ENCODE measurements around the gene NCOA6.

NCOA6 gene

GRCh38 chr20:34704177-34705007, 121.1 kb downstream of the NCOA6 start, which contains the start of gene TP53INP2:
Gene TP53INP2 (plus strand): TSS chr20:34704344. CDS start chr20:34708740, 4,396 bp downstream.
- DNase-seq (ENCODE audit: low read depth), result peak; percentile 68

DNA sequence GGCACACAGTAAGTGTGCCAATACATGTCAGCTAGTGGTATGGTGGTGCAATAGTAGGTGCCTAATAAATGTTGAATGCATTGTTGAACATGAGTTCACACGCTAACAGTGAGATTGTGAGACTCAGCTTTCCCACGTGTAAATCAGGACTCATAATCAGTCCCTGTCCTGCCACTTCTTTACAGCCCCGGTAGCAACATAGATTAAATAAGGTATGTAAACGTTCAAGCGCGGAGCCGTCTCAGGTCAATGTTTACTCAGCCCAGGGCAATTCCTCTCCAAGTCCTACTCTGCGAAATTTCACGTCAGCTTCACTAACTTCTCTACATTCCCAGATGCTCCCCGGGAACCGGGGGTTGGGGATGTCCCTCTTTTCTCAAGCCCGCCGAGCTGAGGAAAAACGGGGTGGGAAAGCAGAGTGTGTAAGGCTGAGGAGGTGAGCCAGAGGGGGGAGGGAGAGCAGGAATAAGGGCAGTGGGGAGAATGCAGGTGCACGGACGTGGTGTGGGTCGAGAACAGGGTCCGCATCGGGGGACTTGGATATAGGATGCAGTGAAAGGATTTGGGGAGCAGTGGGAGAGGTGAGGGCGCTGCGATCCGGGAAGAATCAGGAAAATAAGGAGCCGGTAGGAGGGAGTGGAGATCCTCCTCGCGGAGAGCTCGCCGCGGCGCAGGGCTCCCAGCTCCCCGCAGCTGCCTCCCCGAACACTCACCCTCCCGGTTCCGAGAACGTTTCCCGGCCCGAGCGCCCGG, 121.9 kb downstream of the NCOA6 start:
- DNase-seq (ENCODE audit: low read depth), result no peak

GRCh38 chr20:34703061-34703423, 122.4 kb downstream of the NCOA6 start:
- DNase-seq (ENCODE audit: low read depth), result no peak

- DNase-seq (ENCODE audit: low read depth), result no peak
Measured at GRCh38 chr20:34701405-34702085, 123.9 kb downstream of the NCOA6 start.

DNA sequence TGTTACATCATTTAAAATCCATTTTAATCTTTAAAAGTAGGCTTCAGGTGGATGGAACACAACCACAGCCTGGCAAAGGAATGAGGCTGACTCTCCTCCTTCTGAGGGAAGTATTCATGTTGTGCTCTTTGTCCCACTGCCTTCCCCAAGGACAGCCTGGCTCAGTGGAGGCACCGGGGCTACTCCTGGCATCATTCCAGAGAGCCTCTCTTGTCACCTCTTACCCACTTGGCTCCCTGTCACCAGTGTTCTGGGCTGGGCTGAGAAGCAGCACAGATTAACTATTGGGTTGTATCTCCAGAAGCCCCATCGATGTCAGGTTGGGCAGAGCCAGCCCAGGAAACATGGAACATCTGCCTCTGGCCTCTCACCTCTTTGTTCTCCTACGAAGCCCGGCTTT, 132.0 kb downstream of the NCOA6 start:
- no peak for DNase-seq (ENCODE audit: low read depth)

DNA sequence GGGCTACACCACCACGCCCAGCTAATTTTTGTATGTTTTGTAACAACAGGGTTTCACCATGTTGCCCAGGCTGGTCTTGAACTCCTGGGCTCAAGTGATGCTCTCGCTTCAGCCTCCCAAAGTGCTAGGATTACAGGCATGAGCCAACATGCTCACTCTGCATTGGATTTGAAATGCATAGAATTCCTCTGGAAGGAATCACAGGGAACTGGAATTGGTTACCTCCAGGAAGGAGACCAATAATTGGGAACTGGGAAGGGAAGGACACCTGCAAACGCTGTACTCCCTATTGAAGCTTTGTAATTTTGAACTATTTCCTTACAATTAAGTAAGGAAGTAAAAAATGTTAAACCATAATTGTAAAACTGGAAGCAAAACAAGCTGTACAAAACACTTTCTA, 133.6 kb downstream of the NCOA6 start:
- DNase-seq (ENCODE audit: low read depth), result no peak

DNA sequence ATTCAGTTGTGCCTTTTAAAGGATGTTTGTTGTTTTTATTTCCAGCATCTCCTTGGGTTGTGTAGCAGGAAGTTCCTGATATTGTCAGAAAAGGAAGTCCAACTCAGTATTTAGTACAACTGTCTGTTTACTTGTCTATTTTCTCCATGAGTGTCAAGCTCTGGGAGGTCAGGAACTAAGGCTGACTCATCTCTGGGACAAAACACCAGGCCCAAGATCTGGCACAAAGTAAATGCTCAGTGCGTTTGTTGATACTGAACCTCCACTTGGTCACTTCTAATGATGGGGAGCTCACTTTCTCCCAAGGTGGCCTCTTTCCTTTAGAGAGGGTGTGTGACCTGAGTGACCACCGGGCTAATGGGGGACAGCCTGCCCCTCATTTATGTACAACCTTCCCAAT, 136.0 kb downstream of the NCOA6 start:
- no peak for DNase-seq (ENCODE audit: low read depth)

GRCh38 chr20:34683667-34684066, 141.8 kb downstream of the NCOA6 start:
- no peak for DNase-seq (ENCODE audit: low read depth)

GRCh38 chr20:34680586-34681175, 144.8 kb downstream of the NCOA6 start:
- no peak for DNase-seq (ENCODE audit: low read depth)

DNA sequence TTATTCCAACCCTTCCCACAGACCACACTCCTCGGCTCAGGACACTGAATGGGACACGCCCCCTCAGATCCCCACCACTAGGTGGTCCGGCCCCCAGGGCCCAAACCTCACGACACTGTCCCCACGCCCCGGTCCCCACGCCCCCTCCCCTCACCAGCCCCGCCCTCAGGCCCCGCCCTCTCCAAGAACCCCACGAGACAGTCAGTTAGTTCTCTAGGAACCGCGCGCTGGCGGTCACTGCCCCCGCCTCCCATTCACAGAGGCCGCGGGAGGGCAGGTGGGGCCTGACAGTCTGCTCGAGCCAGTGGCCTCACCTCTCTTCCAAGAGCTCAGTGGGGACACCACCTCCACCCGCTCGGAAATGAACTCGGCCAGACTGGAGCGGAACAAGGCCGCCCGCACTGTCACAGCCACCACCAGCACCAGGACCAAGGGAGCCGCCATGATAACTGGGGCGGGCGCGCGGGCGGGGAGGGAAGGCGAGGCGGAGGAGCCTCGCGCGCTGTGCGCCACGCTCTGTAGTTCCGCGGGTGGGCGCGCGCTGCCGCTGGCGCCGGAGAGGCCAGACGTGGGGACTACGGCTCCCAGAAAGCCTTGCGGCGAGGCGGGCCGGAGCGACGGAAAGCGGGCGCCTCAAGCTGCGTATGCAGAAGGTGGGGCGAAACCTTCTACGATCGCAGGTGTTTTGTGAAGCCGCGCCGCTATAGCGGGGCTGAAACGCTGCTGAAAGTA, 148.6 kb downstream of the NCOA6 start, which contains the start of gene PIGU:
Gene PIGU (minus strand): TSS at position 451 of the 732 bp plus-strand sequence. CDS start 7 bp downstream, at position 444.
- DNase-seq (ENCODE audit: low read depth), result peak; percentile 92

- no peak for DNase-seq (ENCODE audit: low read depth)
Measured at GRCh38 chr20:34675993-34676641, 149.3 kb downstream of the NCOA6 start.

GRCh38 chr20:34675561-34675960, 149.9 kb downstream of the NCOA6 start:
- no peak for DNase-seq (ENCODE audit: low read depth)

DNA sequence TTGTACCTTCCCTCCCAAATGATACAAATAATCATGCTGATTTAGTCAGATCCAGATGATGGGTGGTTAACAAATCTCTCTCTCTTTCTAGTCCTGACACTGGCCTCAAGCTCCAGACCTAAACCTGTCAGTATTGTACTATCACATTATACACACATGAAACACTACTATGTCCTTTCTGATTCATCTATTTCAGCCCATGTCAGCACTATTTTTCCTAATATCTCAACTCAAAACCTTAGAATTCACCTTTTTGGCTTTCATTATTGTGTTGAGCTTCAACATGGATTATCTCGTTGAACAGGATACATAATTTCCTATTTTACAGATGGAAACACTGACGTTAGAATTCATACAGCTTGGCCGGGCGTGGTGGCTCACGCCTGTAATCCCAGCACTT, 152.0 kb downstream of the NCOA6 start:
- no peak for DNase-seq (ENCODE audit: low read depth)

GRCh38 chr20:34669094-34669493, 156.4 kb downstream of the NCOA6 start:
- no peak for DNase-seq (ENCODE audit: low read depth)

Data from activated gamma-delta T cell treated with anti-CD3 and anti-CD28 coated beads, Interleukin-2, amount 50 U/mL, for 16 hours (primary cell).